Stimulated activated CD4-positive, alpha-beta T cell treated with anti-CD3 and anti-CD28 coated beads, Interleukin-12 subunit alpha, Interleukin-12 subunit beta, amount 100 ng/mL, for 24 hours (primary cell): ENCODE data around the gene ZDHHC11.
"Not testable (repeated sequence)": the region's sequence is repeated elsewhere in the genome, so short reads cannot be mapped to it uniquely, and the experiment has no call there.

Experiments
- DNase-seq, 2 experiments: peaks; one replicate each; pipeline ENCODE4 v3.0.0-alpha.2; 2020; ENCODE audit warnings: low read depth in 2 of 2

The ZDHHC11 gene

DNA sequence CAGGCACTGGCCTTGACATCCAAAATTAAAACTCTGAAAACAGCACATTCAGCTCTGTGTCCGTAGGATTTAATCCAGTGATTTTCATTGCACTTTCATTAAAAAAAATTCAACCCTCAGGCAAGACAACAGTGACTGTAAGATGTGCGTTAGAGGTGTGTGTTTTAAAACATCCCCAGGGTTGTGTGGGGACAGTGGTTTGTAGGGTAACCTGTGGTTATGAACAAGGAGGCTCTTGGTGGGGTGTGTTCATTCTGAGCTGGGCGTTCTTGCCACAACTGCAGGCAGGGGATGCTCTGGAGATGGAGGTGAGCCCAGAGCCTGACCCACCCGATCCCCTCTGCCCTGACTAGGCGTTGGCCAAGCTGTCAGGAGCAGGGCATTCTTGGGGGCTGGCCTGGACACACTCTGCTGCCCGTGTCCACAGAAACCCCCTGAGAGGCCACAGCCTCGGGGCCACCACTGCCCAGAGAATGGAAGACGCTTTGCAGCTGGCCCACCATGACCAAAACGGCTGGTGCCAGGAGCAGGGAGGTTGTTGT, 103.4 kb downstream of the ZDHHC11 start:
- DNase-seq: not testable (repeated sequence)

DNA sequence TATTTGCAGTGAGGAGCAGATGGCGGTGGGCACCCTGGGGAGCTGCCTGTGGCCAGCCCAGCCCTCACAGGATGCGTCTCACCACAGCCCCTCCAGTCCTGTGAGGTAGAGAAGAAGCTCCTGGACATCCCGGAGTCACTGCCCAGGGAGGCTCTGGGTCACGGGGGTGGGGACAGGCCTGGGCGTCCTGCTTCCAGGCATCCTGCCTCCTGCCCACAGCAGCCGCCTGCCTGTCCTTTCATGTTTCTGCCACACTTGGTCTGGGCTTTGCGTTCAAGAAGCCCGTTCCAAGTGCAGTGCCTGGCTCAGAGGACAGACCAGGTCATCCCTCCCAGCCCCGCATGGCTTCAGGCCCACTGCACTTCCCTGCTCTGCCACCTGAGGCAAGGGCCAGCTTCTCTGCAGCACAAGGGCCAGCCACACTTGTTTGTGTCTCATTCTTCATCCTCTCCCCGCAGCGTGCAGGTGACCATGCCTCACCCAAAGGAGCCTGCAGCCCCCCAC, 104.5 kb downstream of the ZDHHC11 start:
- DNase-seq: no peak
